22Rv1 (cell line): ENCODE data around the gene TWNK.

ENCODE experiments used
- H3K27ac ChIP-seq: fragments of 450-650 bp; 2 replicates; pipeline ENCODE4 v1.5.1; 2017
- ZFX ChIP-seq: fragments of 450-650 bp; IDR thresholded peaks from 2 replicates; pipeline ENCODE4 v1.6.1; 2017; ENCODE audit warnings: antibody characterized with exemption, borderline replicate concordance
- TF ChIP-seq, protein P1 (sequence below): fragments of 450-650 bp; IDR thresholded peaks from 2 replicates; pipeline ENCODE4 v1.5.1; 2017; ENCODE audit warnings: mild to moderate bottlenecking

Gene TWNK

DNA sequence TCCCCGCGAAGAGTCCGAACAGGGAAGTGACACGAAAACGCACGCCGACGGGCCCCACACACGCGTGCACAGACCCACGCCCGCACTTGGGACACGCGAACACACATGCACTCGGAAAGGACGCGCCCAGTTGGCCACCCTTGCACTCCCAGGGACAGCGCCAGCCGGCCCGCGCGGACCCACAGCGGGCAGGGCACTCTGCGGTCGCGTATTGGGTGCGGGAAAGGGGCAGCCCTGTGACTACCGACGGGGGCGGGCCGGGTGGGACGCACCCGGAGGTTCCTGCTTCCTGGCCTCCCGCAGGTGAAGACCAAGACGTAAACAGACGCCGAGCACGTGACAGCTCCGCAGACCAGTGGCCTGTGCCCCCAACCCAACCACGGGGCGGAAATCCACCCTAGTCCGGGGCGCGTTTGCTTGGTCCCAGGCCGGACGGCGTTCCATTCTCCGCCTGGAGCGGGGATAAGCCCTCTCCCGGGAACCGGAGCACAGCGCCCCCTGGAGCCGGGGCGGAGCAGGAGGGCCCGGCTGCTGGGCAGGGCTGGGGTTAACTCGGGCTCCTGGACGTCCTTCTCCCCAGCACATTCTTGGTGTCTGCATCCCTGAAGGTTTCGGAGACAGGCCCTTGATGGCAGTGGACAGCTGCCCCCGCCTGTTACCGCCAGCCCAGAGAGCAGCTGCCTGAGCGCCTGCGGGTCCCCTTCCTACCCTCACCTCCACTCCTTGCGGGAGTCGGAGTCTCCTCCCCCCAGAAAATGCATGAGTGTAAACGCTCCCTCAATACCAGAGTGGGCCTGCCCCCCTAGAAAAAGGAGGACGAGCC, 10.2 kb downstream of the TWNK start:
- TF ChIP-seq, protein P1, sequence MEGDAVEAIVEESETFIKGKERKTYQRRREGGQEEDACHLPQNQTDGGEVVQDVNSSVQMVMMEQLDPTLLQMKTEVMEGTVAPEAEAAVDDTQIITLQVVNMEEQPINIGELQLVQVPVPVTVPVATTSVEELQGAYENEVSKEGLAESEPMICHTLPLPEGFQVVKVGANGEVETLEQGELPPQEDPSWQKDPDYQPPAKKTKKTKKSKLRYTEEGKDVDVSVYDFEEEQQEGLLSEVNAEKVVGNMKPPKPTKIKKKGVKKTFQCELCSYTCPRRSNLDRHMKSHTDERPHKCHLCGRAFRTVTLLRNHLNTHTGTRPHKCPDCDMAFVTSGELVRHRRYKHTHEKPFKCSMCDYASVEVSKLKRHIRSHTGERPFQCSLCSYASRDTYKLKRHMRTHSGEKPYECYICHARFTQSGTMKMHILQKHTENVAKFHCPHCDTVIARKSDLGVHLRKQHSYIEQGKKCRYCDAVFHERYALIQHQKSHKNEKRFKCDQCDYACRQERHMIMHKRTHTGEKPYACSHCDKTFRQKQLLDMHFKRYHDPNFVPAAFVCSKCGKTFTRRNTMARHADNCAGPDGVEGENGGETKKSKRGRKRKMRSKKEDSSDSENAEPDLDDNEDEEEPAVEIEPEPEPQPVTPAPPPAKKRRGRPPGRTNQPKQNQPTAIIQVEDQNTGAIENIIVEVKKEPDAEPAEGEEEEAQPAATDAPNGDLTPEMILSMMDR = peak; percentile 91
- TF ChIP-seq ZFX = no peak
- peak overlapping the region; percentile 96 for H3K27ac ChIP-seq

DNA sequence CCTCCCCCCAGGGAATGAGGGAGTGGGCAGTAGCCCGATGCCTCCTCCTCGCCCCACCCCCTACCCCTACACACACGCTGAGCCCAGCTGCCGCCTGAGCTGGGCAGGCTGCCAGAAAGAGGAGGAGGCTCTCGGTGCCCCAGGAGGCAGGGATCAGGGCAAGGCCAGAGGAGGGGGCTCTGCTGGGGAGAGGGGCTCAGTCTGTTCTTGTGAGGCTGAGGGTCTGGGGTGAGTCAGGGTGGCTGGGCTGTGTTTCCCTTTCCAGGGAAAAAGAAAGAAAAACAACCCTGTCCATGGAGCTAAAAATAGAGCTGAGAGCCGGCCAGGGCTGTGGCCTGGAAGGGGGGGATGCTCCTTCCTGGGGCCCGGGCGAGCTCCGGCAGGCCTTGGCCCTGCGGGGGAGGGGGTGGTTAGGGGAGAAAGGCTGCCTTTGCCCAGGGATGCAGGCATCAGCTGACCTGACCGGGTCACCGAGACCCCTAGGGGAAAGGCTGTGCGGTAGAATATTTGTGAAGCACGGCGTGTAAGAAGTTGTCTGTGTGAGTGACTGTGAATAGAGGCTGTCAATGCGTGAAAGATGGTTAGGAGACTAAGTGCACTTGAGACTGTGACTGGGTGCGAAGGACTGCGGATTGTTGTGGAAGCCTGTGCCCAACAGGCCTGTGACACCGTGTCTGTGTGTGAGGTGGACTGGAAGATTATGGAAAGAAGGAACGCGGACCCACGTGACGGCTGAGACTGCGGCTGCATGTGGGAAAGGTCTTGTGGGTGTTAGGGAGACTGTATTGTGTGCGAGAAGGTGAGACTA, 11.0 kb downstream of the TWNK start:
- H3K27ac ChIP-seq = peak overlapping the region; percentile 96
- no peak for TF ChIP-seq ZFX
- TF ChIP-seq, protein P1 = no peak

DNA sequence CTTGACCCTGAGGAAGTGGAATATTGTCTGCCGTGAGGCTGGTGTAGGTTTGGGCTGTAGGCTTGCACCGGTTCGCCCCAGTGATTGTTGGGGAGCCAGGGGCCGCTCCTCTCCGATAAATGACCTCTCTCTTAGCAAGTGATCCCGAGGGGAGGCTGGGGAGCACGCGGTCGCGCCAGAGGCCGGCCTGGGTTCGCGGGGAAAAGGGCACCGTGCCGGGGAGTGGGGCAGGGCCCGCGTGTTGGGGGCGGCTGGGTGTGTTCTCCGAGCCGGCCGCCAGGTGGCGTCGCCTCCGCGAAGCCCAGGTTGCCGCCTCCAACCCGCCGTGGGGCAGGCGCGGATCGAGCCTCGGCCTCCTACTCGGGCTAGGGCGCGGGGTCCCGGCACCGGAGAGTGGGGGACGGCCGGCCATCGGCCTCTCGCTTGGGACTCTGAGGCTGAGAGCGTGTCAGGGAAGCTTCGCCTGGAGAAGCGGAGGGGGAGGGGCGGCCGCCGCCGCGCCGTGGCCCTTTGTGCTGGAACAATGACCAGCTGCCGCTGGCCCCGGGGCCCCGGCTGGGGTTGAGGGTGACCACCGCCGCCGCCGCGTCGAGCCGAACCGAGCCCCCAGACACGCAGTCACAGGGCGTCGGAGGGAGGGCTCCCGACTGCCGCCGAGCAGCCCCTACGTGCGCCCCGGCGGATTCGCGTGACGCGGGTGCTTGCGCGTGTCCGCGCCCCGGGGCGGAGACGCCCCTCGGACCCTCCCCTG, 11.8 kb downstream of the TWNK start:
- TF ChIP-seq ZFX = no peak
- TF ChIP-seq, protein P1 = peak; percentile 95
- peak overlapping the region; percentile 96 for H3K27ac ChIP-seq

DNA sequence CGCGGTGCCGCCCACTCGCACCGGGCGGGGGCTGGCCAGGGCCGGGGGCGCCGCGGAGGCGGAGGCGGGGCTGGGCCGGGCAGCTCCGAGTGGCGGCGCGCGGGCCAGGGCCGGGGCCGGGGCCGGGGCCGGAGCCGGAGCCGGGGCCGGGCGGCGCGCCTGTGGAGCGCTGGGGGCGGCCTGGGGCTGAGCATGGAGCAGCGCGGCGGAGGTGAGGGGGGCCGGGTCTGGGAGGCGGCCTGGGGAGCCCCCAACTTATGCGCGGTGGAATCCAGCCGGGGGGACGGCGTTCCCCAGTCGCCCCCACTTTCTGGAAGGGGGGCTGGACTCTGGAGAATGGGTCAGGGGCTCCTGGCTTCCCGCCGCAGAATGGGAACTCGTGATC, 12.4 kb downstream of the TWNK start, which contains the start of gene LZTS2:
Gene LZTS2, plus strand, starts transcription at position 67 of the 385 bp plus-strand sequence. CDS start 2,731 bp downstream, outside the sequence.
- TF ChIP-seq, protein P1 = no peak
- TF ChIP-seq ZFX = no peak

DNA sequence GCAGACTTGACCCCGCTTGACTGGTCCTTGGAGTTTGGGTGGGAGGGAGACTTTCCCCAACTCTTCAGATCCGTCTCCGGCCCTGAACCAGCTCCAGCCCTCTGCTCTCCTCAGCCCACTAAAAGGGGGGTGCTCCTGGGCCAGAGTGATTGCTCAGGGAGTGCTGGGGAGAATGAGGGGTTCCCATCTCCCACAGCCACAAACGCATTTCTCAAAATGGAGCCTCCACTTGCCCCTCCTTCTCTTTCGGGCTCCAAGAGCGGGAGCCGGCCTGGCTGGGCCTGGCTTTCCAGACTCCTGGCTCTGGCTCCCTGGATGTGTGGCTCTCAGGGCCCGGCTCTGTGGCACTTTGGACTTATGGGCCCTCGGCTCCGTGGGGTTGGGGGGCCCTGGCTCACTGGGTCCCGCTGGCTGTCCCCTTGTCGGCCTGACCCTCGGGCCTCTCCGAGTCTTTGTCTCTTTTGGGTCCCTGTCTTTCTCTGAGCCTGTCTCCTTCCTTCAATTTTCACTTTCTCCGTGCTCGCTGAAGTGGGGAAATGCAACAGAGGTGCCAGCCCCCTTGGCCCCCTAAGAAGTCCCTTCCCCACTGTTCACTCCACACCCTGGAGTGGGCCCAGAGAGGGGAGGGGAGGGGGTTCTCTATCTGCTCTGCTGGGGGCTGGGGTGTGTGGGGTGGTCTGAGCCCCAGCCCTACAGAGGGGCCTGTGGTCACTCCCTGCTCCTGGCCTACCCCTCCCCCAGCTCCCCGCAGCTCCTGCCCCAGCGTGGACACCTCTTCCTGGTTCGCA, 13.0 kb downstream of the TWNK start:
- TF ChIP-seq, protein P1 = no peak
- TF ChIP-seq ZFX = no peak
- H3K27ac ChIP-seq = peak overlapping the region; percentile 96

More for the DNA sequence above, 12.4 kb downstream of the TWNK start, which contains the start of gene LZTS2:
- peak within 1 kb of the TSS; percentile 96 for H3K27ac ChIP-seq

DNA sequence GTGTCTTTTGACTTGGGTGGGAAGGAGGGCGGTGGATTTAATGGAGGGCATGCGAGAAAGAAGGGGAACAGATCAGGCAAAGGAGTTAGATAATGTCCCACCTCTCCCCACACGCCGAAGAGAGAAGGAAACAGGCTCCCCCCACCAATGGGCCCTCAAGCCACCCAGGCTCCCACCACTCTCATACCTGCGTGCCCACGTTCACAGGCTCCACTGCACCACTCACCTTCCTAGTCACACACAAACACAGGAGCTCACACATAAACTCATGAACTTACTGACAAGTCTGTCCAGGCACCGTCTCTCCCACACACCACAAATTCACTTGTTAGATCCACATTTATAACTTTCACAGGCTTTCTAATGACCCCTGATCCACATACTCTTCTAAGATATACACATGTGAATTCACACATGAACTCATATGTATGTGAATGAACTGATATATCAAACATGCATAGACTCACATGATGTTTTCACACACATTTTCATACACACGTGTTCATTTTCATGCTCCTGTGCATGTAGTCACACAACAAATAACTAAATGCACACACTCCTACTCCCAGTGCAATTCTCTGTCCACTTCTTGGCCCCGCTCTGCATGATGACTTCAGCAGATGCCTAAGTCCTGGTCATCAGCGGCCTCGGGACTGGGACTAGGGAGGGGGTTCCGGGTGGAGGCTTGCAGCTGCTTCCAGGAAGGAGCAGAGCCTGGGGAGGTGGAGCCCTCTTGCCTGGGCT, 13.7 kb downstream of the TWNK start:
- TF ChIP-seq, protein P1 = no peak
- TF ChIP-seq ZFX = no peak

More for the DNA sequence above, 13.7 kb downstream of the TWNK start:
- peak overlapping the region; percentile 96 for H3K27ac ChIP-seq
